ENCODE data around the gene PAFAH1B1. TPM values are rescaled to one million over a fixed set of nuclear protein-coding genes. Genes with fewer than 3 reads are reported as not detected.
"Not testable (repeated sequence)": the region's sequence is repeated elsewhere in the genome, so short reads cannot be mapped to it uniquely, and the experiment has no call there.

Gene PAFAH1B1
- polyA plus RNA-seq, 2 of the 4 experiments (the other 2 are of a cell fraction), result 122 to 197 TPM

GRCh38 chr17:2672026-2672425 lies 78.6 kb downstream of the PAFAH1B1 start:
- H3K4me1 ChIP-seq, result no peaks in the 10 kb centered on the region
- FAIRE-seq, result no peak
- H3K27ac ChIP-seq, result no peak overlapping the region
- ATAC-seq, result no peak
- ChIA-PET POLR2A (interaction anchor here (0.5 kb wide), 1 partner anchor 95 kb away, joined by 3 read pairs; no protein-coding TSS in a partner anchor), CTCF (interaction anchor here (1.3 kb wide), 1 partner anchor 11 kb away, joined by 4 read pairs; no protein-coding TSS in a partner anchor)
- 93% methylated on average over 5 of the region's 5 CpGs for WGBS (ENCODE audit: missing lambda C conversion rate)
- TF ChIP-seq EP300 (IDR thresholded peaks at IDR 0.05), result no peak
- TF ChIP-seq CHD2 (IDR thresholded peaks at IDR 0.05; ENCODE audit: low read length, partially characterized antibody), result no peak
- TF ChIP-seq TP53 (CRISPR knock-in tag; IDR thresholded peaks at IDR 0.05), result no peak
- no peak for TF ChIP-seq HES2 (IDR thresholded peaks at IDR 0.05)
- no peak for TF ChIP-seq ATOH8 (CRISPR knock-in tag; IDR thresholded peaks at IDR 0.05; ENCODE audit: low read depth)
- TF ChIP-seq KDM5A (IDR thresholded peaks at IDR 0.05), result no peak
- no peak for TF ChIP-seq CEBPB (IDR thresholded peaks at IDR 0.05)
- no peak for TF ChIP-seq CHD4 (IDR thresholded peaks at IDR 0.05; ENCODE audit: borderline replicate concordance)
- no peak for TF ChIP-seq FOSL2 (IDR thresholded peaks at IDR 0.05)
- no peak for TF ChIP-seq FOSL2 (CRISPR knock-in tag; IDR thresholded peaks at IDR 0.05)
- no peak for TF ChIP-seq ZFP36 (IDR thresholded peaks at IDR 0.05; ENCODE audit: borderline replicate concordance, partially characterized antibody)
- no peak for TF ChIP-seq PHF8 (IDR thresholded peaks at IDR 0.05; ENCODE audit: borderline replicate concordance, low read depth)
- no peak for TF ChIP-seq PBX3 (IDR thresholded peaks at IDR 0.05)
- TF ChIP-seq HEYL (CRISPR knock-in tag; IDR thresholded peaks at IDR 0.05), result no peak
- TF ChIP-seq SREBF2 (IDR thresholded peaks at IDR 0.05), result no peak
- no peak for TF ChIP-seq FOXS1 (CRISPR knock-in tag; IDR thresholded peaks at IDR 0.05)
- no peak for TF ChIP-seq HMGXB4 (CRISPR knock-in tag; IDR thresholded peaks at IDR 0.05; ENCODE audit: borderline replicate concordance)
- TF ChIP-seq CBX2 (IDR thresholded peaks at IDR 0.05; ENCODE audit: borderline replicate concordance, low read depth), result no peak
- TF ChIP-seq TFCP2L1 (CRISPR knock-in tag; IDR thresholded peaks at IDR 0.05), result no peak
- no peak for TF ChIP-seq EHF (CRISPR knock-in tag; IDR thresholded peaks at IDR 0.05)
- no peak for TF ChIP-seq HDAC2 (IDR thresholded peaks at IDR 0.05)
- no peak overlapping the region for H3K4me3 ChIP-seq
- H3K4me2 ChIP-seq, result no peak overlapping the region
- no peaks in the 10 kb centered on the region for H3K9me3 ChIP-seq
- DNase-seq (ENCODE audit: low read depth in 1 of 2, low spot score in 1 of 2), result no peak

GRCh38 chr17:2679247-2679646 lies 85.8 kb downstream of the PAFAH1B1 start:
- H3K4me2 ChIP-seq; ATAC-seq; CTCF ChIA-PET; POLR2A ChIA-PET; H3K27ac ChIP-seq; FAIRE-seq; DNase-seq (ENCODE audit: low read depth in 1 of 2, low spot score in 1 of 2); H3K9me3 ChIP-seq; H3K4me3 ChIP-seq: not testable (repeated sequence)
- WGBS (ENCODE audit: missing lambda C conversion rate), result 98% methylated on average over 1 of the region's 1 CpG
- peaks cover 25% of the 10 kb centered on the region for H3K4me1 ChIP-seq

GRCh38 chr17:2680961-2681360 lies 87.5 kb downstream of the PAFAH1B1 start:
- peaks cover 28% of the 10 kb centered on the region for H3K4me1 ChIP-seq
- H3K4me3 ChIP-seq, result no peak overlapping the region
- ChIA-PET POLR2A (no interaction called here), CTCF (interaction anchor here (1.2 kb wide), 1 partner anchor 14 kb away, joined by 5 read pairs; no protein-coding TSS in a partner anchor)
- 81% methylated on average over 2 of the region's 2 CpGs for WGBS (ENCODE audit: missing lambda C conversion rate)
- H3K27ac ChIP-seq, result no peak overlapping the region
- H3K9me3 ChIP-seq, result no peaks in the 10 kb centered on the region
- FAIRE-seq (no peak), DNase-seq (ENCODE audit: low read depth in 1 of 2, low spot score in 1 of 2) (no peak), ATAC-seq (no peak)
- H3K4me2 ChIP-seq, result no peak overlapping the region
- TF ChIP-seq FOSL2 (IDR thresholded peaks at IDR 0.05), result no peak
- no peak for TF ChIP-seq FOSL2 (CRISPR knock-in tag; IDR thresholded peaks at IDR 0.05)
- no peak for TF ChIP-seq SREBF2 (IDR thresholded peaks at IDR 0.05)
- TF ChIP-seq CHD2 (IDR thresholded peaks at IDR 0.05; ENCODE audit: low read length, partially characterized antibody), result no peak
- TF ChIP-seq HMGXB4 (CRISPR knock-in tag; IDR thresholded peaks at IDR 0.05; ENCODE audit: borderline replicate concordance), result no peak
- TF ChIP-seq MYC (IDR thresholded peaks at IDR 0.05; ENCODE audit: borderline replicate concordance, low read length), result no peak
- no peak for TF ChIP-seq SMC3 (IDR thresholded peaks at IDR 0.05)
- no peak for TF ChIP-seq ATOH8 (CRISPR knock-in tag; IDR thresholded peaks at IDR 0.05; ENCODE audit: low read depth)
- no peak for TF ChIP-seq CEBPB (IDR thresholded peaks at IDR 0.05)
- no peak for TF ChIP-seq HOXB5 (CRISPR knock-in tag; IDR thresholded peaks at IDR 0.05)
- no peak for TF ChIP-seq GATA3 (IDR thresholded peaks at IDR 0.05; ENCODE audit: borderline replicate concordance)
- no peak for TF ChIP-seq POLR2A (IDR thresholded peaks at IDR 0.05; ENCODE audit: low read length)
- no peak for TF ChIP-seq ELK1 (IDR thresholded peaks at IDR 0.05; ENCODE audit: low read depth, low read length)
- no peak for TF ChIP-seq EHF (CRISPR knock-in tag; IDR thresholded peaks at IDR 0.05)
- no peak for TF ChIP-seq CBX2 (IDR thresholded peaks at IDR 0.05; ENCODE audit: borderline replicate concordance, low read depth)
